Psoas muscle (tissue), 8 donors: ENCODE data around the gene MAK. TPM values are rescaled to one million over a fixed set of nuclear protein-coding genes. Genes with fewer than 3 reads are reported as not detected.
A peak's percentile ranks its signal among the peaks of the same experiment; 100 is the strongest.
"Not testable (repeated sequence)": the region's sequence is repeated elsewhere in the genome, so short reads cannot be mapped to it uniquely, and the experiment has no call there.

Experiments used
- ATAC-seq, 4 donors: fragments of 200-7000 bp; cut with Tn5 transposase; one replicate each; pipeline ENCODE4 v1.9.1; 2020; ENCODE audit warnings: moderate library complexity in 3 of 4, mild to moderate bottlenecking in 2 of 4
- DNase-seq, 2 donors: peaks; one replicate each; pipeline ENCODE4 v3.0.0-alpha.2; 2020
- H3K27ac ChIP-seq: fragments of 200-600 bp; one replicate; pipeline ENCODE4 v1.8.0; 2022
- H3K27me3 ChIP-seq, 3 donors: fragments of 200-600 bp in 1 of 3; one replicate each; pipeline versions ENCODE4 v1.6.1 to v1.8.0; 2013 to 2022; ENCODE audit warnings: low read length in 2 of 3, mild to moderate bottlenecking in 2 of 3, moderate library complexity in 1 of 3; ENCODE audit not compliant: insufficient read depth in 3 of 3
- H3K36me3 ChIP-seq, 2 donors: fragments of 200-600 bp in 1 of 2; one replicate each; pipeline versions ENCODE4 v1.6.1 to v1.8.0; 2013 to 2022; ENCODE audit warnings: low read depth in 1 of 2, mild to moderate bottlenecking in 1 of 2, moderate library complexity in 1 of 2; ENCODE audit not compliant: insufficient read depth in 1 of 2
- H3K4me1 ChIP-seq: fragments of 200-600 bp; one replicate; pipeline ENCODE4 v1.8.0; 2022
- H3K4me3 ChIP-seq: fragments of 200-600 bp; one replicate; pipeline ENCODE4 v1.8.0; 2022; ENCODE audit warnings: mild to moderate bottlenecking
- H3K9me3 ChIP-seq: fragments of 200-600 bp; one replicate; pipeline ENCODE4 v1.8.0; 2022
- CTCF ChIP-seq: fragments of 200-600 bp; IDR thresholded peaks from one replicate; pipeline ENCODE4 v1.8.0; 2022; ENCODE audit warnings: antibody characterized with exemption
- WGBS, 3 donors: extraction: QIAGEN DNeasy Blood & Tissue Kit; methylation state at CpG; one replicate each; pipeline versions ENCODE4 v1.1.6 to v1.1.7; 2013; 5-methylcytosine and 5-hydroxymethylcytosine counted together
- intact Hi-C, 2 donors: fragments of 100-400 bp; cut with DNase I; formaldehyde crosslinking; loops; one replicate each; pipeline versions ENCODE4 v1.11.0 to v1.14.2; 2022
- polyA plus RNA-seq, 3 donors: library from polyadenylated mRNA; stranded (reverse); fragments of 200-250 nt; gene quantifications; one replicate each; pipeline ENCODE4 v1.2.3, GENCODE V29; 2013
- total RNA-seq, 4 donors: library from RNA; stranded (reverse); fragmentation: NEBNext Ultra II Directional in 2 of 4; extraction: Animal tissue kit (Norgen Biotek cat#: 25700) in 2 of 4; gene quantifications; one replicate each; pipeline versions ENCODE4 v1.2.1 to v1.2.4, GENCODE V29; 2021 to 2023
- donor health status: healthy with polysubstance abuse.
- donor health status: DM: no; HTN: no; CAD: no; lungs with moderate emphysema.
- donor health status: Bipolar disorder and iron deficiency.
- donor health status: healthy.
- donor health status: DM: yes; HTN: yes; CAD: no.
- donor health status: DM: no; HTN: no; CAD: no.
- donor health status: DM: no; HTN: no; CAD: no.
- donor health status: DM: yes; HTN: yes; CAD: no.

The MAK gene
- total and polyA plus RNA-seq, 7 donors: 0.01 to 0.09 (median 0.03) TPM; not detected in 4

DNA sequence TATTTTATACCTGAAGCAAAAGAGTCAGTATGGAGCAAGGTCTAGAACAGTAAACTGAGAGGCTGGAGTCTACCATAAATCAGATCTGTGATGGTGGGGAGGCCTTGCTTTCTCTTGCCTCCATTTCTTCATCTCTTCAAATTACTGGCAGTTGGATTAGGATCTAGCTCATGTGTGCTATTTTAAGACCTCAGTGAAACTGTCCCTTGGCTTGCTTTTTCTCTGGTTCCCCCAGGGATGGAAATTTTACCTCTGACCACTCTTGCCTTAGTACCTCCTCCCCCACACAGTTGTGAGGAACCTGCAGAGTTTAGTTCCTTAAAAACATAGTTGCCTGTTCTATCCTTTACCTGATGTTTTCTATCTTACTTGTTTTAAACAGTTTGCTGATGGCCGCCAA, 82.3 kb downstream of the MAK start:
- Histone ChIP-seq H3K9me3 (no peaks in the 10 kb centered on the region), H3K4me3 (no peak overlapping the region), H3K36me3 (peaks cover 3 to 73% of the 10 kb centered on the region in 2 donors), H3K27ac (no peak overlapping the region), H3K4me1 (peaks cover 8% of the 10 kb centered on the region), H3K27me3 (no peaks in the 10 kb centered on the region)
- intact Hi-C loops: no loop called here
- DNase-seq: no peak
- ATAC-seq: peak; percentile 28 to 67 (median 49)
- TF ChIP-seq CTCF: no peak
- WGBS, 3 donors: 73 to 82% (median 74%) methylated on average over 1 of the region's 1 CpG

GRCh38 chr6:10751757-10752156, 86.6 kb downstream of the MAK start:
- H3K4me3 ChIP-seq, intact Hi-C loops, DNase-seq, H3K27me3 ChIP-seq, H3K9me3 ChIP-seq, ATAC-seq, H3K27ac ChIP-seq: not testable (repeated sequence)
- 82 to 87% (median 86%) methylated on average over 4 to 5 of the region's 5 CpGs for WGBS, 3 donors
- H3K36me3 ChIP-seq: peaks cover 7 to 75% of the 10 kb centered on the region in 2 donors
- peaks cover 19% of the 10 kb centered on the region for H3K4me1 ChIP-seq

DNA sequence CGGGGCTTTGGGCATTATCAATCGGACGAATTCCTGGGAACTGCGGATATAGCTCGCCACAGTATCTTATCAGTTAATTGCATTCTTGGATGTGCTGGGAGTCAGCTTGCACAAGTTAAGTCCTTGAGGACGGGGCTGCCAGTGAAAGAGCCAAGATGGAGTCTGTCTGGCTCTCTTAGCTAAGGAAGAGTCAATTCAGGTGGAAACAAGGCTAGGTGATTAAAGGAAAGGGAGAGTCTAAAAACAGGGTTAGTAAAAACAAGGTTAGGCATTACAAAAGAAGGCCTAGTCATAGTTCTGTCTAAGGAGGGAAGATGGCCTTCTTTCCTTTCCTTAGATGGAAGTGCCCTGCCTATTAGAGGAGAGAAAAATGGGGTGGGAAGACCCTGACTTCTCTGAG, 87.8 kb downstream of the MAK start:
- H3K4me3 ChIP-seq, DNase-seq, H3K27me3 ChIP-seq, ATAC-seq, H3K27ac ChIP-seq, intact Hi-C loops, H3K9me3 ChIP-seq: not testable (repeated sequence)
- H3K4me1 ChIP-seq: peaks cover 22% of the 10 kb centered on the region
- H3K36me3 ChIP-seq: peaks cover 3 to 63% of the 10 kb centered on the region in 2 donors
- 84 to 88% (median 88%) methylated on average over 6 of the region's 6 CpGs for WGBS, 3 donors

GRCh38 chr6:10749734-10750133, 88.6 kb downstream of the MAK start:
- no peak for DNase-seq
- no peak for TF ChIP-seq CTCF
- Histone ChIP-seq H3K4me3 (no peak overlapping the region), H3K27me3 (no peaks in the 10 kb centered on the region), H3K9me3 (no peaks in the 10 kb centered on the region), H3K4me1 (peaks cover 22% of the 10 kb centered on the region), H3K36me3 (peaks cover 3 to 54% of the 10 kb centered on the region in 2 donors), H3K27ac (no peak overlapping the region)
- intact Hi-C loops: no loop called here
- ATAC-seq: no peak
- WGBS, 3 donors: 34 to 55% (median 38%) methylated on average over 2 of the region's 2 CpGs

DNA sequence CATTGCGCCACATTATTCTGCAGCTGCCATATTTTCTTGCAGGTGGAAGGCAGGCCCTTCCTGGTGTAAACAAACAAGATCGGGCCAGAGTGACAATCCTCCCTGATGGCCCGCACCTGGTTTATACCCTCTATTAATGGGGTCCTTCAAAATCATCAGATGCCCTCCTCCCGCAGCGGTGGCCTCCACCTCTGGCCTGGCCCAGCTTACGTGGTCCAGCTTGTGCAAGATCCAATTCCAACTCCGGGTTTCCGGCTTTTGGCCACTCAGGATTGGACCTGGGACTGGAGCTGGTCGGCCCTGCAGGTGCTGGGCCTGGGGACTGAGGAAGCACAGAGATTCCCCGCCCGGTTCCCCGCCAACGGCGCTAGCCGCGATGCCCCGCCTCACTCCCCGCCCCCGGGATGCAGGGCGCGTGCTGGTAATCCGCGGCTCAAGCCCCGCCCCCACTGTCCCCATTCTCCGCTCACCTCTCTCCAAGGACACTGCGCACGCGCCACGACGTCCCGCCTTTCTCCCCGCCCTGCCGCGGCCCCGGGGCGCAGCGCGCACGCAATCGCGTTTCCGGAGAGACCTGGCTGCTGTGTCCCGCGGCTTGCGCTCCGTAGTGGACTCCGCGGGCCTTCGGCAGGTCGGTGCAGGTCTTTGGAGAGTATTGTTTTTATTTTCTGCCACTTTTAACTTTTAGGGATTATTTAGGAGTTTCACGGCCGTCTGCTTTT, 90.9 kb downstream of the MAK start, which contains the start of gene TMEM14B:
Gene TMEM14B (plus strand): TSS at position 555 of the 722 bp plus-strand sequence. CDS start 1,441 bp downstream, outside the sequence.
- no peak for TF ChIP-seq CTCF
- Histone ChIP-seq H3K4me1 (peaks cover 22% of the 10 kb centered on the region), H3K36me3 (peaks cover 3 to 34% of the 10 kb centered on the region in 2 donors), H3K4me3 (peak within 1 kb of the TSS; percentile 74), H3K27ac (peak within 1 kb of the TSS; percentile 83), H3K27me3 (no peaks in the 10 kb centered on the region), H3K9me3 (no peaks in the 10 kb centered on the region)
- intact Hi-C loops: loop anchor here (1.0 to 2.0 kb wide), 2 partner anchors 24 to 25 kb away; partner anchors contain the start of gene TMEM14C (in 2 of the 2)
- peak; percentile 100 for DNase-seq
- peak; percentile 99 to 100 (median 100) for ATAC-seq
- 1% methylated on average over 31 to 52 of the region's 52 CpGs for WGBS, 3 donors
